ENCODE data around the gene ETV6.

ETV6 gene

DNA sequence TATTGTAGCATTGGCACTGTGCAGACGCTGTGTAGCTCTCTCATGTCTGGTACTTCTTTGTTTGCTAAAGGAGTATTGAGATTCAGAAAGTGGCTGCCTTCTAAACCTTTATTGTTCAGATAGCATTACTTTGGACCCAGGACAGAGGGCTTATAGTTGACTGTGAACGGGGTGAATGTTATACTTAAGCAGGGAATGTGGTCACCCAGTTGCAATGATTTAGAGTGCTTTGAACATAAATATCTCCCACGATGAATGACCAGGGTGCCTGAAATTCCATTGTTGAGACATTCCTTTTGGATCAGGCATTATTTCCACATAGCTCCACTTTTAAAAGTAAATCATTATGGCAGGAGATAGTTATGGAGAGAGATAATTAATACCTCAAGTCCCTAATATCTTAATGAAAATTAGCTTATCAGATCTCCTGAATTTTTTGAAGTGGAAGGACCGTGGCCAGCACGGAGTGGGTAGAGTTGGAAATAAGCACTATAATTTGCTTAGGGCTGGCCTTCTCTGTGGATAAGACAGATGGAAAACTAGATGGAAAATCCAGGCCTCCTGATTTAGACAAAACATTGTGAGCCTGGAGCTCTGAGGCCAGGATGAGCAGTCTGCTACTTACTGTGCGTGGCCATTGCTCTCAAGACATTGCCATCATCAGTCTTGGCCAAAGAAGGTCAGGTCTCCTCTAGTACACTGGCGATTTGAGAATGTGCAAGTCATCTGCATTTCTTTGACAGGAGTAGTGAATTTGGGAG is 114.5 kb downstream of the ETV6 start:
- no peak for DNase-seq

DNA sequence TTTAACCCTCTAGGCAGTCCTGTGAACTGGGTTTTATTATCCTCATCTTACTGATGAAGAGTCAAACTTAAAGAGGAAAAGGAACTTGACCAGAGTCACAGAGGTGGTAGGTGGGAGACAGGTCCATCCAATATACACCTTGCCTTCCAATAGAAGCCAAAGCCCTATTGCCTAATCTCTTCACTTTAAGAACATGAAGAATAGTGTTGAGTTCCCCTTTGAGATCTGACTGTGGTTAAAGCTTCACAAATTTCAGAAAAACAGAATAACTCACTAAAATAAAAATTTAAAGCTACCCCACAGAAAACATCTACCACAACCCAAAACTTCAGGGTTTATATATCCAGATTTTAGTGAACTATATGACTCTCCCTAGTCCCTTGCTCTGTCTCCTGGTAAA is 115.4 kb downstream of the ETV6 start:
- DNase-seq: no peak

DNA sequence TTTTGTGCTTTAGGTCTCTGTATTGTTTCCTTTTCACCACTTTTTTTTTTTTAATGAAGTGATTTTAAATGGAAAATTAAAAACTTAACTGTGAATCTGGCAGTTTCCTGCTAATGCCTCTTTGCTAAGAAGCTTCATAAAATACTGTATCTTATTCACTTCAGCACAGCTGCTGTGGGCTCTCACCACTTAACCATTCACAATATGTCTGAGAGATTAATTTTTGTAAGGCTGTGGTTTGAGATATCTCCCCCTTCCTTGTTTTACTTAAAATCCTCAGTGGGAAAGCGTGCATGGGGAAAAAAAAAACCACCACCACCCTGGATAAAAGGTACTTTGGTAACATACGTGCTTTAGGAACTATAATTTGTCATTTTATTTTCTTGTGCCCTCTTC is 115.9 kb downstream of the ETV6 start:
- no peak for DNase-seq

DNA sequence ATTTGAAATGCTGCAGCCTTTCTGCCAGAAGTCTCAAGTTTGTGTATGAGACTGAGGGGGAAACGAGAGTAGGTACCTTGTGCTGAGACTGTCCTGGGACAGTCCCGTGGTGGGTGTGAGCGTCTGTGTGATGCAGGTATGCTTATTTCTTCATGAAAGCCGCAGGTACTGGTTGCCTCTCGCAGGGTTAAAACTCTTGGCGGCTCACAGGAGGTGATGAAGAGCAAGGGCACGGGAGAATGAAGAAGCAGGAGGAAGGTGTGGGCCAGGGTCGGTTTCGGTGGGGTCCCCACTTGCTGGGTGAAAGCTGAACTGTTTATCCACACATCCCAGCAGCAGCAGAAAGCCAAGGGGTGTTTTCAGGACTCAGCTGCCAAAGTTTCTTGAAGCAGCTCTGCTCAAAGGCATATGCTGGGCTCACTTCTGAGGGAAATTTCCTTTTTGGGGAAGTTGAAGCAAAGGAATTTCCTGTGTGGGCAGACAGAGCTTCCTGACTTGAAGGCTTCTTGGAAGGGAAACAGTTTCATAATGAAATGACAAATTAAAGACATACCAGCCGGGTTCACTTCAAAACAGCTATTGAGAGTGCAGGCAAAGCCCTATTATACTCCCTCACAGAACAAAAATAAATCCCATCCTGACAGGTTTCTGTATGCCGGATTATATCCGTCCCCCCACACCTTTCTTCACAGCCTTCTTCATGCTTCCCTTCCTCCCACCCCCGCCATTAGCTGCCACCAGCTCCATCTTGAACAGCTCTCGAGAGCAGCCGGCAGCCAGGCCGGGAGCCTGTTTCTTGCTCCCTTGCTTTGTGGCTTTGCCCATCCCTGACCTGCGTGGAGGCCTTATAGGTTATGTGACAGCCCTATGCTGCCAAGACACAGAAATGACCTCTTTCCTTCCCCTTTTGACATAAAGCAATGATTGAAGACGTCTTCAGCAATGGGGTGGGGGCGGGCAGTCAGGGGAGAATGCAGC is 116.6 kb downstream of the ETV6 start:
- DNase-seq: no peak

DNA sequence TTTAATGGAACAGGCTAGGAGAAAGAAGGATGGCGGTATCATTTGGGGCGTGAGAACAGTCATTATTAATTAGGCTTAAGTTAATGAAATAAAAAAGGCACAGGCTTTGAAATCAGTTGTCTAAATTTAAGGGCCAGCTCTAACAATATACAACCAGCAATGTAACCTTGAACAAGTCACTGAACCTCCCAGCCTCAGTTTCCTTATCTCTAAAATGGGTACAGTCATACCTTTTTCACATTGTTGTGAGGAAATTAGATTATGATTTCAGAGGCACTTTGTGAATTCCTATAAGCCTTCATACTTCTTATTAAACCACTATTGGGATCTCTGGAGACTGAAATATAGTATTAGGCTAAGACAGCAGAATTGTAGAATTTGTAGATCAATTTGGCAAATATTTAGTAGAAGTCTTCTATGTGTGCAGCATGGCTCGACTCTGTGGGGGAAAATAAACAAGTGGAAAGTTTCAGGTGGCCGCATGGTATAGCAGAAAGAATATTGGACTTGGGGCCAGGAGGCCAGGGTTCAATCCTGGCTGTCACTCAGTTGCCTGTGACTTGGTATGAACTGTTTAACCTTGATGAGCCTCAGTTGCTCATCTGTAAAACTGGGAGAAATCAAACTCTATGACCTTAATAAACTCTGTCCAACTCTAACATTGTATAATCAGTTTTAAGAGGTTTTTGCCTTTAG is 117.7 kb downstream of the ETV6 start:
- DNase-seq: no peak

DNA sequence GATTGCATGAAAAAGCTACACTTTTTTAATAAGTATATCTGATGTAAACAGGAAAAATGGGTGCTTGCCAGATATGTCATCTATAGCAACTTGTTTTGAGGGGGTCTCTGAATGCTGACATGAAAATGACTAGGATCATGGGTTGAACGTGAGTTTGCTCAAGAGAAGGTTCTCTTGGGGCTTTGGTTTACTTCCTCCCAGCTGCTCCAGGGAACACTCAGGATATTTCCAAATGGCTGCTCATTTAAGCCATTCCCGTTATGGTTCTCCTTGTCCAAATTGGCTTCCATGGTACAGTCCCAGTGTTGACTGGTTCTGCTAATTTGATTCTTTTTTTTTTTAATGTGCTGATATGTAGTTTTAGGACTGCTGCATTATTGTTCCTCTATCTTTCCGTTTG is 118.3 kb downstream of the ETV6 start:
- DNase-seq: no peak

DNA sequence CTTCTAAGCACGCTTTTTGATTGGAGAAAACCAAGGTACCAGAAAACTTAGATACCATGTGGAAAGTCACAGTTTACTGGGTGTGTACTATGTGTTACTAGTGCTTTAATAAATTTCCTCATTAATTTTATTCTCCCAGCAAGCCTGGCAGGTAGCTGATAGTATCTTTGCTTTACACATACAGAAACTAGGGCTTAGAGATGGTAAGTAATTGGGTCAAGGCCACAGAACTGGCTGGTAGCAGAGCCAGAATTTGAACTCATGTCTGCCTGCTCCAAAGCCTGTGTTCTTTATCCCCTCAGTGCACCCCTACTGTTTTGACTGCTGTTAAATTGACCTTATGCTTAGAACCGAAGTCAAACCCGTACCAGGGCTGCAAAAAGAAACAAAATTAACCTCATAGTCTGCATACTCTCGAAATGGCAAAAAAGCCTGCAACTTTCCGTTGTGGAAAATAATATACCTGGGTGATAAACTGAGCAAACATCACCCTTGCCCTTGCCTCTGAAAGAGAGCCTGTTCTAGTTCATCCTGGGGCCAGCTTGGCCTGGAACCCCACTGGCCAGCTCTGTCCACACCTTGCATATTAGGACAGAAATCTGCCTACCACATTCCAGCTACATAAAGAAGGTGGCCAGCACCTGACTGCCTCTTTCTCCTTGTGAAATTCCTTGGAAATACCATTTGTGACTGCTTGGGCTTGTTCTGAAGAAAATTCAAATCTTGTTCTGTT is 118.9 kb downstream of the ETV6 start:
- no peak for DNase-seq

DNA sequence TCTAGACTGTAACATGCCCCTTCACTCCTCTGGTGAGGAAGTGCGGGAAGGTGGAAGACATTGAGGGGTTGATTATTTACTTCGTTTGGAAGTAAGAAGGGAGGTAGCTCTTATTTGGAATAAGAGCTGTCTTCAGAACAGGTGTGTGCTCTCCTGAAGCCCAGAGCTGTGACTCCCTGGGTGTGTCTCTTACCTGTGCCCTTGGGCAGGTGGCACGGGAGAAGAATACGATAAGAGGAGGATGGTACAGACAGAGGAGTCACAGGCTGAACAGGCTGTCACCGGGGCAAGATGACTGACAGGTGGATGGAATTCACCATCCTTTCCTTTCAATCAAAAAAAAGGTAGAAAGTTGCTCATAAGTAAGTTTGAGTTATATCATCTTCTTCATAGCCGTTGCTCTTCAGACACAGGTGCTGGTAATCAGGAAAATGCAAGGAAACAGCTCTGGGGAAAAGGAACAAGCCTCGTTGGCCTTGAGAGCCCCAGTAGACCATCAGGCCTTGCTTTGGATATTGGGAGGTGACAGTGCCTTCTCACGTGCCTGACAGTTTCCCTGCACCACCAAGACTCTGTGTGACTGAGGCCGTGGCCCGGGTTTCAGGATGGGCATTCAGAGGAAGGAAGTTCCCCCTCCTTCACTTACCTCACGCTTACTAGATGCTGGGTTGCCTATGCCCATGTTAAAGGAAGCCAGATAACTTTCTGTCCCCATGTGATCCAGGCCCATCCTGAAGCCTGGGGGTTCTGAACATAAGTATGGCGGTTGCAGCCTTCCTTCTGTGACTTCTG is 120.4 kb downstream of the ETV6 start:
- no peak for DNase-seq

DNA sequence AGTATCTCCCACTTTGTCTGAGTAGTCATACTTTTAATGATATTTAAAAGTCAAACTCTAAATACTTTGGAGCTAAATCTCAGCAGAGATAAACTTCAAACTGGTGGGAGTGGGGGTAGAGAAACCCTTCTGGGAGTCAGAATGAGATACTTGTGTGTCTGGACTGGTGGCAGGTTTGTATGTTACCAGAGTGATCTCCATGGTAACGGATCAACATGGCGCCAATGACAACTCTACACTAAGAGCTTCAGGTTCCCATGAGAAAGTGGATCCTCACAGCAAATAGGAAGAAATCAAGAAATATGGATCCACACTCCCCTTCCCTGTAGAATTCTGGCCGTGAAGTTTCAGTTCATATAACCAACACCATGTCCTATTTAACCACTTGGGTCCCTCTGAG is 121.9 kb downstream of the ETV6 start:
- no peak for DNase-seq

DNA sequence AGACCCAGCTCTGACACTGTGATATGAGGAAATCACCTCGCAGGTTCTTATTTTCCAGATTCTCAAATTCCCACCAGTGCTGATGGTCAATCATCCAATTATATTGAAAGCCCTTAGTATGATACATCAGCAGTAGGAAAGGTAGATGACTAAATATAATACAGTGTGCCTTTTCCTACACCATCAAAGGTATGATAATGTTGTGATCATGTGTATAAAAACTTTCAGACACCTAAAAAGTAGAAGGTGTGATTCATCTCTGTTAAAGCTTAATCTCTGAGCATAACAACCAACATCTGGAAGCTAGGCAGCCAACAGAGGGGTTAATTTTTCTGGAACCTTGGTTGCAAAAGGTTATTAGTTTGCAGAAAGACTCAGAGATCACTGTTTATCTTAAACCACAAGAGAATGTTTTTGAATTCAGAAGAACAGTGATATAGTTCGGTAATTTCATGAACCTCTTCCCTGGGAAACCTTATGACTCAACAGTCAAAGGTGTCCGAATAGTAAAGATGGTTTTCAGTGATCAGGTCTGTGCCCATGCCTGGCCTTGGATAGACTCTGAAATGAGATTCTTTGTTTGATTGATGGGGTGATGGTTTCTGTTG is 122.5 kb downstream of the ETV6 start:
- no peak for DNase-seq

DNA sequence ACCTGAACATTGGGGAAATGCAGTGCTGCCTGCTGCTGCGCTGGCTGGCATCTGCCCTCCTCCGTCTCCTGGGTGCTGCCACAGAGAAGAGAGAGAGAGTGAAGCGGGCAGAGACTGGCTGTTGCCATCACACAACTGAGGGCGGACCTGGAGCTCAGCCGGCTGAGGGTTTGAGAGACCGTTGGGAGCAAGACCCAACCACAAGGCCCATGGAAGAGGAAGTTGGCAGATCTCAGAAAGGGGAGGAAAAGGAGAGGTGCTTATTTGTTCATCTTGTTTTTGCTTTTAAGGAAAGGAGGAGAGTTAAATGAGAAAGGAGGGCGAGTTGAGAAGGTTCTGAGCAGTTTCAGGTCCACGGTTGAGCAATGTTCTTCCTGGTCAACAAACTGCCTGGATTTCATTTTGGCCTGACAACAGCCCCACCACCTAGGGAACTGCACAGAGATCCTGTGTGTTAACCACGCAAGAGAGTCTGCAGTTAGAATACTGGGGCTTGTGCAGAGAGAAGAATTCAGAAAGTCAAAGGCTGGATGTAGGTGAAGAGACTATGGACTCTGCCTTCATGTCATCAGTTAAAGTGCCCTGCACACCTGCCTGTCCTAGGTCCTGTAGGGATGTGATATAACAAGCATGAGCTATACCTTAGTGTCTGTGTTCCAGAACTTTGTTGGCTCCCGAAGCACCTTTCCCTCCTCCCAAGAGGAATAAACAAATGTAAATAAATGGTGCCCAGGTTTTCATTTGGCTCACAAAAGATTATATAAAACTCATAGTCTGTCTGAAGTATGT is 124.6 kb downstream of the ETV6 start:
- no peak for DNase-seq

DNA sequence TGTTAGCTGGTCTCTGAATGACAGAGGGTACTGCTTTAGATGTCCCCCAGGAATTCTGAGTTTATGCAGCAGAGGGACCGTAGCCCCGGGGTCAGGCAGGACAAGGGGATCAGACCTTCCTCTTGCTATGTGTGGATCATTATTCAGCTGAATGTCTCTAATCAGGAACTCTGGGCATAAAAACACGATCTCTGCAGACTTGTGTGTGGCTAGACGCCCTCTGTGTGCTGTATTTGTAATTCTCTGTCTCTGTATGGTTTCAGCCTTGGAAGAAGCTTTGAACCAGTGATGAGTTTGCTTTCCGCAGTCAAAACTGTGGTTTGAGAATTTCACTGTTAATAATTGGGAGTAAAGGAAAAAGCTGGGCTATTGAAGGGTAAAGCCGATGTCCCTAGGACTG is 125.3 kb downstream of the ETV6 start:
- no peak for DNase-seq

DNA sequence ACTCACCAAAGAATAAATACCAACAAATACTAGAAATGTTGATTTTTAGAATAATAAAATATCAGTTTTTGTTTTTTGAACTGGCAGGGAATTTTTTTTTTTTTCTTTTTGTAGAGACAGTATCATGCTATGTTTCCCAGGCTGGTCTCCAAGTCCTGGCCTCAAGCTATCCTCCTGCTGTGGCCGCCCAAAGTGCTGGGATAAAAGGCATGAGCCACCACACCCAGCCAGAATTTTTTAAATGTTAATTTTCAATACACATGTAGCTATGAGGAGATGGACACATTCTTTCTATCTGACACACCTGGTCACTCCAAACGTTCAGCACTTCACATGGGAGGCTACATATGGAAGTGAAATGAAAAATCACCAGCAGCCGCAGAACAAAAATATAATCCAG is 126.8 kb downstream of the ETV6 start:
- no peak for DNase-seq

DNA sequence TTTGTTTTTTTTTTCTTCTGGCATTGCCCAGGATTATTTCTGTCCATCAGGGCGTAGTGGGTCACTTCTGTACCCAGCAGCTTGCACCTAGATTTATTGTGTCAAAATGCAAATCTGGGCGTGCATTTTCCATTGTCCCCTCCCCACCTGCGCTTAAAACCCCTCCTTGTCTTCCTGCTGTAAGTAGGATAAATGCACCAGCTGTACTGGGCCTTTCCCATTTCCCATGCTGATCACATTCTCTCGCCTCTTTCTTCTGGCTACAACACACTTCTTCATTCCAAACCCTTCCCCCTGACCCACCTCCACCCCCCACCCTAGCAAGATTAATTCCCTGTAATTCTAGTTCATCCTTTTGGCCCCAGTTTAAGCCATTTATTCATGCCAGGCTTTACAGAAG is 128.0 kb downstream of the ETV6 start:
- no peak for DNase-seq

DNA sequence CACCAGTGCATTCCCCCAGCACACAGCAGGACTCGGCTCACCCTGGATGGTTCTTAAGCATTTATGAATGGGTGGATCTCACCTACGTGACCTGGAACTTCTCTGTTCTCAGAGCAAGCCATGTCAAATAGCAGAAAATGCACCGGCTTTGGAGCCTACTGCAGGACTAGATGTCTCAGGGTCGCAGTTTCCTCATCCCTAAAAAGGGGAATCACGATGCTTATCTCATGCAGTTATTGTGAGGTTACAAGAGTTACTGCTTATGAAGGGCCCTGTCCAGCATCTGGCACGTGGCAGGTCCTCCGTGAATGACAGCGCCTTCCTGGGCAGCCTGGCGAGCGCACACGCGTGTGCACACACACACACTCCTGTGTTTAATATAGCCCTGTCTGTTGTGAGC is 128.5 kb downstream of the ETV6 start:
- no peak for DNase-seq

DNA sequence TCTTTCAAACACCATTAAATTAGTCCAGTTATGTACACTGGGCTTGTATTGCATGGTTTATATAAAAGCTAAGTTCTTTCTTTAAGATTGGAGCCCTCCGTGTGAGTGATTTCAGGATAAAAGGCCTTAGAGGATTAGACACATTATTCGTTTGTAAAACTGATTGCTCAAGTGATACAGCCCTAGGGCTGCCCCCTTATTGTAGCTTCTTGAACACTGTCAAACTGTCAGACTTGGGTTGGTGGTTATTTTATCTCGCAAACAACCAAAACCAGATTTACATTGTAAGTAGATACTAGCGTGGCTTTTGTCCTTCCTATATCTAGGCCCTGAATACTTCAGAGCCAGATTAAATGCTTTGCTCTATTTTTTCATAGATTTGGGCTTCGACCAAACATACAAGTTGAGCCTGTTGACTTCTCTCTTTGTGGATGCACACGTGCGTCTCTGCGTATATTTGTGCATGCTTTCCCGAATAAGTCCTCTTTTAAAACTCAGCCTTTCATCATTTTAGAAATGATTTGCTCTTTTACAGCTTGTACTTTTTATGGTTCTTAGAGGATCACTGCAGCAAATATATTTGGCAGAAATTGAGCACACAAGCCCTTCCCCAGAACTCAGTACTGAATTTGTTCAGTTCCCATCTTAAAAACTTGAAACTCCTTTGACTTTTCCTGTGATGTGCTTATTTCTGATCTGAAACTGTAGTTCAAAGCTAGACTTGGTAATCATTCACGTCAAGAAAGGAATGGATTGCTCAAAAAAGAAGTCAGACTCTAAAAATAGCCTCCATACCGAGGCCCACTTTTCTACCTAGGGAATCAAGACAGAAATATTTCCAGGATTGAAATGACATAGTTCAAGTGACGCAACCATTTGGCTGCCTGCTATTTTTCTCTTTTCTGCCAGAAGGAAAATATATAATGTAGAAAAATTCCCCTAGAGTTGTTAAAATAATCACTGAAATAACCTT is 129.5 kb downstream of the ETV6 start:
- no peak for DNase-seq

DNA sequence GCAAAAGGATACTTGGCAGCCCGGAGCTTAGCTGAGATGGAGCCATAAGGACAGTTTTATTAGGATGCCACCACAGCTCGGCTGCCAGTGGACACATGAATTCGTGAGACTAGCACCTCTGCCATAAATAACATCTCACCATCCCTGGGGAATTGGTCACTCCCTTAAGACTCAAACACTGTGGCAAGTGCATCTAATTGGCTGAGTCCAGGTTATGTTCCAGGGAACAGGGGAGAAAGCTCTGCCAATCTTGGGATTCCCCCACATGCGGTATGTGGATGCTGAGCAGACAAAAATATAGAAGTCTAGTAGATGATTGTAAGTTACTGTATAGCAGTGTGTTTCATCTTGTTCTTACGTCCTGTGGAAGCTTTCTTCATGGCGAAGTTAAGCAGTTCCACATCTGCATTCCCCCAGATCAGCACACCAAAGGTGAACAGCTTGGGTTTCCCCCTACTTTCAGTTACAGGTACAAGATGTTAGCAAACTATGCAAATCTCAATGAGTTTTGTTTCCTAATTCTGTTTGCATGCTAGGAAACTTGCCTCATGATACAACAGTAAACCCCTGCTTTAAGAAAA is 131.1 kb downstream of the ETV6 start:
- no peak for DNase-seq

DNA sequence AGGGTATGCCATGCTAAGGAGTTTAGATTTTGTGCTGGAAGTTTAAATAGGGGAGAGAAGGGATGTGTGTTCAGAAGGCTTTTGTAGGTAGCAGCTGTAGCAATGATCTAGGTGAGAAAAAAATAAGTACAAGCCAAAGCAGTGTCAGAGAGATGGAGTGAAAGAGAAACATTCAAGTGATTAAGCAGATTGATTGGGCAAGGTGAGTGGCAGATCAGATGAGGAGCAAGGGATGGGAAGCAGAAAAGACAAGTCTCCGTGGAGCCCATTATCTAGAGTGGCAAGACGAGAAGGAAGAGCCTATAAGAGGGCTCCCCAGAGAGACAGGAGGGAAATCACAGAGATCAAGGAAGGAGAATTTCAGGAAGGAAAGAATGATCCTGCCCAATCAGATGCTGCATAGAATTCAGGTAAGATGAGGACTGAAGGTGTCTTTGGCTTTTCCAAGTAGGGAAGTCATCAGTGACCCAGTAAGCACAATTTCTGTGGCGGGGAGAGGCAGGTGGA is 133.5 kb downstream of the ETV6 start:
- DNase-seq: no peak

DNA sequence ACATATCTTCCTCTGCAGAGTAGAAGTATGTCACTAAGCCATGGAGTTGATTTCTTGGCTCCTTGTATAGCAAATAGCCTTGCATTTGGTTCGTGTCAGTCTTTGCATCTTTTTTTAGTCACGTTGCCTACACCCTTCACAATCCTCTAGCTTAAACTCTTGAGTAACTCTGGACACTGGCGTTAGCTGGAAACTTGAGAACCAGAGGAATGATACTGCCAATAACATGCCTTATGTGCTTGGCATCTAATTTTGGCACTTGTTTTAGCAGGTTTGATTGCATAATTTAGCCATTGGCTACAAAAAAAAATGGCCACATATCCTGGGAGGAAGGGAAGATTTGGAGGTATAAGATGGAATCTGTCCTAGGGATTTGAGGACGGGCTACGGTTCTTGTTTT is 136.2 kb downstream of the ETV6 start:
- DNase-seq: no peak

All from cerebellar nuclear complex (tissue), 1 donor.